ENCODE measurements around the gene KLHL26.
"Not testable (repeated sequence)": the region's sequence is repeated elsewhere in the genome, so short reads cannot be mapped to it uniquely, and the experiment has no call there.

The KLHL26 gene

GRCh38 chr19:18636969-18637629, at the start of gene KLHL26:
Gene KLHL26 (plus strand): TSS chr19:18637028. CDS start chr19:18637055, 27 bp downstream.
- DNase-seq, result no peak

GRCh38 chr19:18587561-18587960, 49.3 kb upstream of the KLHL26 start:
- DNase-seq, result no peak

- DNase-seq, result no peak
These were observed 48.7 kb upstream of the KLHL26 start for GRCh38 chr19:18587962-18588610.

DNA sequence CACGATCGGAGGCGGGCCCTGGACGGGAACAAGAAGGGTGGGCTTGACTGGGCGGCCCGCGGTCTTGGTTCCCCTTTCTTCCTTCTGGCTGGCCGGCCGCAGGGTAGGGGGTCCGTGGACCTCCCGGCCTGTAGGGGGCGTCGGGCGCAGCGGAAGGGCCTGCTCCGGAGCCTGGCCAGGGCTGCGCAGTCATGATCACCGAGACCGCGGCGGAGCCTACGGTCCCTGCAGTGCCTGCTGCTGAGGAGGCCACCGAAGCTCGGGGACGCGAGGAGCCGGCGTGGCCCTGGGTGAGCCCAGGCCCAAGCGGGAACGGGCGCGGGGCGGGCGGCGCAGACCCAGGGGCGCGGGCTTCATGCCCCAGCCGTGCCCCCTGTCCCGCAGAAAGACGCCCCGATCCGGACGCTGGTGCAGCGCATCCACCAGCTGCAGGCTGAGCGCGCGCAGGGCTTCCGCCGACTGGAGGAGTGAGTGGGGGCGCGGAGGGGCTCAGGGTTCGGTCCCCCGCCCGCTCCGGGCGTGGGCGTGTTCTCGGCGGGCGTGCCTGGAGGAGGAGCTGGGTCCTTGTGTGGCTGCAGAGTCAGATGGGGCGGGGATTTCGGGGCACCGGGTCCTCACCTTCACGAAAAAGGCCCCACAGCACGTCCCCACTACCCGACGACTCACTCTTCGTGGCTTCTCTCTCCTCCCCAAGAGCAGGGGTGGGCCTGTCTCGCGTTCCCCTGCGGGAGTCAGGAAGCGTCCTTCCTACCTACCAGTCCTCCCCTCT, 48.0 kb upstream of the KLHL26 start, which contains the start of gene REX1BD:
TSS of gene REX1BD (plus strand) at position 188 of the 769 bp plus-strand sequence. CDS start at position 192, 4 bp downstream.
- peak; percentile 86 to 88 for DNase-seq

GRCh38 chr19:18589380-18590272, 47.2 kb upstream of the KLHL26 start:
- peak; percentile 60 for DNase-seq

DNA sequence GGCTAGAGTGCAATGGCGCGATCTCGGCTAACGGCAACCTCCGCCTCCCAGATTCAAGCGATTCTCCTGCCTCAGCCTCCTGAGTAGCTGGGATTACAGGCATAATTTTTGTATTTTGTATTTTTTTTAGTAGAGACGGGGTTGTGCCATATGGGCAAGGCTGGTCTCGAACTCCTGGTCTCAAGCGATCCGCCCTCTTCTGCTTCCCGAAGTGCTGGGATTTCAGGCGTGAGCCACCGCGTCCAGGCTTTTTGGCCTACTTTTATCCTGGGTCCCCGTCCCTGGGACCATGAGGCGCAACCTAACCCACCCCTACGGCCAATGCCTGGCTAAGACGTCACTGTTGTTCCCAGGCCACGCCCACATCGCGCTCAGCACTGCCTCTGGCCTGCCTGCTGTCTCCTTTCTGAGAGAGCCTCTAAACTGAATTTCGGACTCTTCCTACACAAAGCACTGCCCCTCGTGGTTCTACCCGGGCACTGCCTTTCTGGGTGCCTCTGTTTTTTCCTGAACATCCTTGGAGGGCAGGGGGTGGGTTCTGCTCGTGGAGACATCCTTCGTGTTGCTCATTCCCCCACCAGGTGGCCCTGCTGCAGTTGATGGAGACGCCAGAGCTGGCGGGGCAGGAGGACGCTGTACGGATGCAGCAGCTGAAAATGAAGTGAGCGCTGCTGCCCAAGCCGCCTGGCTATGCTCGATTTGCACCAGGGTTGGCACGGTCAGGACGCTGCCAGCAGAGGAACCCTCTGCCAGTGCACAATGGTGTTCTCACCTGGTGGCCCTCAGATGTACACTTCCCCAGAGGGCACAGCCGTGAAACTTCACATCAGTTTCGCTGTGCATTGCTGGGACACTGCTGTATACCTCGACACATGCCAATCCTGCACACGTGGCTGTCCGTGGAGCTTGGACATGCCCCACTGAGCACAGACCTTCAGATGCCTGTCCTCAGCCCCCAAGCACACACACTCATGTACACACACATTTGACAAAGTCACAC, 46.3 kb upstream of the KLHL26 start:
- DNase-seq, result no peak

- DNase-seq, result no peak
These were observed 45.0 kb upstream of the KLHL26 start for GRCh38 chr19:18591735-18592385.

DNA sequence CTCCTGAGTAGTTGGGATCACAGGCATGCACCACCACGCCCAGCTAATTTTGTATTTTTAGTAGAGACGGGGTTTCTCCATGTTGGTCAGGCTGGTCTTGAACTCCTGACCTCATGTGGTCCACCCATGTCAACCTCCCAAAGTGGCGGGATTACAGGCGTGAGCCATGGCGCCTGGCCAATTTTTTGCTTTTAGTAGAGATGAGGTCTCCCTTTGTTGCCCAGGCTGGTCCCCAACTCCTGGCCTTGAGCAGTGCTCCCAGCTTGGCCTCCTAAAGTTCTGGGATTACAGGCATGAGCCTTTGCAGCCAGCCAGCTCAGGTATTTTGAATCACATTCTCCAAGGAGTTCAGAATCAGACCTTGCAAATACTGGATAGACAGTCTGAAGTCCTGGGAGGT, 44.1 kb upstream of the KLHL26 start:
- not testable (repeated sequence) for DNase-seq

- DNase-seq, result no peak
These were observed 43.3 kb upstream of the KLHL26 start for GRCh38 chr19:18593367-18594095.

- peak; percentile 70 to 71 for DNase-seq
These were observed 42.6 kb upstream of the KLHL26 start for GRCh38 chr19:18594096-18594823.

DNA sequence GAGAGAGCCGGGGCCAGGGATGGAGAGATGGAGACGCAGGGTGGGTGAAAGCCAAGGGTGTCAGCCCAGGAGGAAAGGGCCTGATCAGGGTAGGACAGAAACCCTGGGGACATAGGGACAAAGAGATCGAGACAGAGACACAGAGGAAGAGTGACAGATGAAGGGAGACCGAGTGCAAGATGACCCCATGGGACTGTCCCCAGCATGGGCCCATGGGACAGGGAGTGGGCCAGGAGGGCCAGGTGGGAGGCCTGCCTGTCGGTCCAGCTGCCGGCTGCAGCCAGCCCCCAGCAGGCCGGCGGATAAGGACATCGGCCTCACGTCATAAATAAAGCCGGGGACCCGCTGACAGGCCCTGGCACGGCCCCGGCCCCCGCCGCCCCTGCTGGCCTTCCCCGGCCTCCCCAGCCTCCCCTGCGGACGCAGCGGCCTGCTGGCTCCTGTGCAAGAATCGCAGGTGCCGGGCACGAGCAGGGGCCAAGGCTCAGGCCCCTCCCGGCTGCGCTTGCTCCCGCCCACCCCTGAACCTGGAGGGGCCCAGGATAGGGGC, 41.9 kb upstream of the KLHL26 start:
- DNase-seq, result no peak

- DNase-seq, result no peak
These were observed 41.4 kb upstream of the KLHL26 start for GRCh38 chr19:18595475-18595874.

GRCh38 chr19:18596752-18597157, 40.1 kb upstream of the KLHL26 start:
- DNase-seq, result no peak

- no peak for DNase-seq
These were observed 38.8 kb upstream of the KLHL26 start for GRCh38 chr19:18597809-18598660.

GRCh38 chr19:18599485-18599884, 37.3 kb upstream of the KLHL26 start:
- no peak for DNase-seq

- DNase-seq, result not testable (repeated sequence)
These were observed 36.0 kb upstream of the KLHL26 start for GRCh38 chr19:18600692-18601397.

- no peak for DNase-seq
These were observed 35.0 kb upstream of the KLHL26 start for GRCh38 chr19:18601875-18602274.

All from activated CD4-positive, alpha-beta T cell treated with anti-CD3 and anti-CD28 coated beads, Interleukin-2, amount 50 U/mL, for 4 hours (primary cell).